NCI-H345 treated with DMSO at 0.1 percent for 48 hours (cell line): ENCODE measurements around the gene GFOD1.

Experiments
- DNase-seq: peaks from one replicate; lab custom pipeline; 2025; ENCODE audit not compliant: unreplicated experiment; lab: John Stamatoyannopoulos, UW

Gene GFOD1

DNA sequence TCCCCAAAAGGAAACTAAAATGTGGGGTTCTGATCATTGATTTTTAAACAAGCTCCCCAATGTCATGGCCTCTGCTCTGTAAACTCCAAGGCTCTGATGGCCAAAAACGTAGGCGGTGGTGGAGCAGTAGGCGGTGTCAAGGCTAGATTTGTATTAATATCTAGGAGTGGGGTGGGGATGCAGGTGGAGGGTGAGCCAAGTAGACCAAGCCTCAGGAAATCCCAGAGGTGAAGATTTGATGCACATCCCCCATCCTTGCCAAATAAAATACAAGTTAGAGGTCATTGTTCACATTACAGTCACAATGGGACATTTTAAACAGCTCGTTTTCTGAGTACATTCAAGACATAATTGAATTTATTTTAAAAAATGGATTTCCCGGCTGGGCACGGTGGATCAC, 128.1 kb downstream of the GFOD1 start:
- DNase-seq = no peak

DNA sequence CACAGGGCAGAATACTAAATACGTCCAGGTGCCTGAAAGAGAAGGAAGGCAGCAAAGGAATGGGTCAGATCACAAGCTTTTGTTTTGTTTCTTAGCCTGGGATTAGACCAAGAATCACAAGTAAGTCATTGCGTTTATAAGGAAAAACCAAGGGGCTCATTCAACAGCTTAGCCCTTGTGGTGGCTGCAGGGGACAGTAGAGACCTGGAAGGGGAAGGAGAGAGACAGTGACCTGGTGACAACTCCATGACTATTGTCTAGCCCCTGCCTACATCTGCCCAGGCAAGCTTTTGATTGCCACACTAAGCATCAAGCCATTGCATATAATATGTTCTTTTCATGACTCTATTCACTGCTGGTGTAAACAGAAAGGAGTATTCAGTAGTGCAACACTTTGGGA, 128.9 kb downstream of the GFOD1 start:
- DNase-seq = no peak

DNA sequence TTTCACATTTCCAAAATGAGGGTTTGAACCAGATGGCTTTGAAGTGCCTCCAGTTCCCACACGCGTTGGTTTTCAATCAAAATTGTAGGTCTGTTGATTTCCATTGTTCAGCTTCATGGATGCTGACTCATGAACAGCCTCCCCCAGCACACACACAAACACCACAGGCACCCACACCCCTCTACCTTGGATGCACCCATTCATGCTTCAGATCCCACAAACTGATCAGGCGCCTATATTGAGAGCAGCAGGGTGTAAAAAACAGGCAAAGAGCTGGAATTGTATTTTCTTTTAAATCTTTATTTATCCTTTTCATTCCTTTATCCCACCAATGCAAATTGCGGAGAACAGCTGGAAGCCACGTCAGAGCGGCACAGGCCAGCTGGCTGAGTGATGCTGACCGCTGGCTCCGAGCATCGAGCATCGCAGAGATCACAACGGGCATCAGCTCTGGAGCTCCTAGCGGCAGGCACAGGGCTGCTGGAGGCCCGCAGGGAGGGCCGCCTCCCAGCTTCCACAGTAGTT, 129.8 kb downstream of the GFOD1 start:
- DNase-seq = no peak

DNA sequence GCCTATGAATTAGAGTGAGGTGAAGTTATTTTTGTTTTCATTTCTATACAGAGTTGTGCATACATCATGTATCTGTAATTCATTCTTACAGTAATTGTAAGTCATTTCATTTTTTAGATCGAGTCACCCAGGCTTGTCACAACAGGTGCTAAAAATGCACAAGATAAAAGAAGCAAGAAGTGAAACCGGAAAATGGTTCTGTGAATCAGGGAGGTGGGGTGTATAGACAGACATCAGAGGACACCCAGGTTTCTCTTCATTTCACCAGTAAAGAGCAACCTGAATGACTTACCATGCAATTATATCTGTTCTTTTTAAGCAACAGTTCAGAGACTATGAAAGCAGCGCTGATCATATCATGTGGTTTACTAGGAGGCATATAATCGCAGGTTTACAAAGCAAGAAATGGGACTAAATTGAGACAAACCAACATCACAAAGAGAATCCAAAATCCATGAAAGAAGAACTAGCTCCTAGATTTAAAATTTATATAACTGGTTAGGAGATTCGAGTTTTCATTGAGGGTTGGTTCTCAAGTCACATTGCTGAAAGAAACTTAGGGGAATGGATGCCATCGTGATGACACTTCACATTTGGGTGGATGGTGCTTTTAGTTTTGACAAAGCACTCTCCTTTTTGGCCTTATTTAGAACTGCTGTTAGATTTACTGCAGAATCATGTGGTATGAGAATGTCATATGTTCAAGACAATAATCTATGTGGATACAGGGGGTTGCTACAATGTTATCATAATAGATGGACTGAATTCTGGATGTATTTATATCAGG, 131.2 kb downstream of the GFOD1 start:
- DNase-seq = no peak

DNA sequence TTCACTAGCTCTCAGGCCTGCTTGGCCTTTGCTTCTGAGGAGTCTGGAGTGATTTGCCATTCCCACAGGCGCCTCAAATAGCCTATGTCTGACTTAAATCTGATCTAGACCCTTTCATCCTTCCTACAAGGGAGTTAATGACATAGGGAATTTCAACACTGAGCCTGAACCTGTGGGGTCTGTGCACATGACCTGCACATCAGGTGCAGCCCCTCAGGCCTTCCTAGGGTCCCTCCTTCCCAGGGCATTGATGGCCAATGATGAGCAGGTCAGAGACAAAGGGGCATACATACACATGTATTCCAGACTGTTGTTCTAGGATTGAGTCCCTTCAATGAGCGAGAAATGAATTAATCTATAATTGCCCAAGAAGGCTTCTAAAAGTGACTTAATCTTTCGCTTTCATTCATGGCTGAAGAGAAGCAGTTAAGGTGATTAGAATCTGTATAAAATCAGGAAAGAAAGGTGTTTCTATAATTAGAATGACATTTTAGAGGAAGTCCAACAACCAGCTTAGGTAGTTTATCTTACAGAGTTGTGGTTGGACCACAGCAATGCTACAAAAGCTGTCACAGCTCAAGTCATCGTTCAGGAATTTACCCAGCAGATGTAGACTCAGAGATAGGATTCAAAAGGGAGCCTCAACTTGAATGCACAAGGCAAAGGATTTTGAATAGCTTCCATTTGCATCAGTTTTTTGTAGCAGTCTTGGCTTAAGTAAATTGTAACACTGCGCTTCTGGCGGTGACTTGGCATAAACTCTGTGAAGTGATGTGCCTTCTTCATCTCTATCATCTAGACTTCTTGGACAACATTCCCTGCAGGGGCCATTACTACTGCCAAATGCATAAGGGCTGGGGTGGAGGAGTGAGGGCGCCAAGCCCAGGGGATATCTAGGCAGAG, 132.1 kb downstream of the GFOD1 start:
- DNase-seq = no peak

DNA sequence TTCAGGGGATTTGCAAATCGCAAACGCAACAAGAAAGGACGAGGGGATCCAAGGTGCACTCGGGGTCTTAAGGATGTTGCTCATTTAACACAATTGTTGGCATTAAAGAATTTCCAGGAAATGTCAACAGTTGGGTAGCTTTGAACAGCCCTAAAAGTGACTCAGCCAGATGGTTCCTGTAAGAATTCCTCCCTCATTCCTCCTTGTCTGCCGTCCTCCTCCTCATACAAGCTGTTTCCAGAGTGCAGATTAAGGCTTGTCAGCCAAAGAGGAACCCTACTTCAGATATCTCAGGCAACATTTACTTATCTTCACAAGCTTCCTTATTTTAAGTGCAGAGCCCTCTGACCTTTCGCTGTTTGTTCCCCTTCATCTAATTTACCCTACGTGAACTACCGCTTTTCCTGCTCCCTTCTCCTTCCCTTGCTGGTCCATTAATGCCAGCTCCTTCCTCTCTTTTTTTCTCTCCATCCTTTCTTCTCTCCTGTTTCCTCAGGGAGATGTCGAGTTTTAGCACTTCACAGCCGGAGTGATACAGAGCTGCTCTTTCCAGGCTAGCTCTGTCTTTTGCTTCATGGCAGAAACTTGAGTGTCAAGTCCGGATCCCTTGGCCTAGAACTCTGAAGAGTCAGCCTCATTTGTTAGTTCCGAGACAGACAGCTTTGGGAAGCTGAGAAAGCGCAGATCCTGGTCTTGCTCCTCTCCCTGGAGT, 132.9 kb downstream of the GFOD1 start:
- no peak for DNase-seq

DNA sequence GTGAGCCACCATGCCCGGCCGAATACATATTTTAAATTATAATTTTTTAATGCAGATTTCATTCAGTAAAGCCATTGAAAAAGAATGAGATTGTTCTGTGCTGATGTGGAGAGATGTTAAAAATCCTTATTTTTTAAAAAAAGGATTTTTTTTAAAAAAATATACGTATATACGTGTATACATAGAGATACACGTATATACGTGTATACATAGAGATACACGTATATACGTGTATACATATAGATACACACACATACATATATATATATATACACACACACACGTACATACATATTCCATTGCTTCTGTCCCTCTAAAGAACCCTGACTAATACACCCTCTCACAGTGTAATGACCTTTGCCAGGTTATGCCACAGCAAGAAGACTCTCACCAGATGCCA, 135.2 kb downstream of the GFOD1 start:
- no peak for DNase-seq

DNA sequence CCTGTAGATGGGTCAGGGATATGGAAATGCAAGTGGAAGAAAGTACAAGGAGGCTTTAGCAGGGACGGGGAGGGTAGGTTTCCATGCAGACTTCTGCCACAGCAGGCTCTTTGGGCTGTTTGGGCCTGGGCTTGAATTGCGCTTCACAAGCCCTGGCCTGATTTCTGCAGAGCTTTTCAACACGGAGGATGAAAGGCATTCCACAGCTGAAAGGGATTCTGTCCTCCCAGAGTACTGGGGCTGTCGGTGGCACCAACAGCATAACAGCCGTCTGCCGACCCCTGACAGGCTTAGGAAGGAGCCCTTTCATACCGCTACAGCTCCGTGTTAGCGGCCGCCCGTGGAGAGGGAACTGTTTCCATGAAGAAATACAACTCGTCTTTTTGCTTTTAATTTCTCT, 136.1 kb downstream of the GFOD1 start:
- DNase-seq = no peak

DNA sequence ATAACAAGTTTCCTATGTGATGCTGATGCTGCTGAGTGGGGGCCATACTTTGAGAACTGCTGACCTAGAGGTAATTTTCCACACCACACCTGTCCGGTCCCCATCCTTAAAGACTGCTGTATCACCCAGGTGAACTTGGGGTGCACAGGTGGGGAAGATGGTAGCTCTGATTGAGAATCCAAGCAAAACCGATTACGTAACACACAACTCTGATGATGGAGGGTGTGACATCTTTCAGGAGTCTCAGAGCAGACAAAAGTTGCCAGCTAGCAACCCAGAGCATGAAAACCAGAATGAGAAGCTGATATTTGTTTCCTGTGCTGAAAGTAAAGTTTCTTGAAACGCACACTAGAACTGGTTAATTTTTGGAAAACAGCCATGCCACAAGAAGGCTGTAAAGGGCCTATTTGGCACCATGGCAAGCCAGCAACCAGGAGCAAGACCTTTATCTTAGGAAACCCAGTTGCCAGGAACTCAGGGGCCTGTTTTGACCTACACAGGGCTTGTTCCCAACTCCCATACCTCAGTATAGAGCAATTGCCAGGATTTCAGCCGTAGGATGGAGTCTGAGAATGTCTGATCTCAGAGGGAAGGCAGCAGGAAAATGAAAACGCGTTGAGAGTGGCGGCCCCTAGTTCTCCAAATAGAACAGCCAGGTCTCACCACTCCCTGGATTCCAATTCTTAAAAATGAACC, 137.4 kb downstream of the GFOD1 start:
- no peak for DNase-seq

DNA sequence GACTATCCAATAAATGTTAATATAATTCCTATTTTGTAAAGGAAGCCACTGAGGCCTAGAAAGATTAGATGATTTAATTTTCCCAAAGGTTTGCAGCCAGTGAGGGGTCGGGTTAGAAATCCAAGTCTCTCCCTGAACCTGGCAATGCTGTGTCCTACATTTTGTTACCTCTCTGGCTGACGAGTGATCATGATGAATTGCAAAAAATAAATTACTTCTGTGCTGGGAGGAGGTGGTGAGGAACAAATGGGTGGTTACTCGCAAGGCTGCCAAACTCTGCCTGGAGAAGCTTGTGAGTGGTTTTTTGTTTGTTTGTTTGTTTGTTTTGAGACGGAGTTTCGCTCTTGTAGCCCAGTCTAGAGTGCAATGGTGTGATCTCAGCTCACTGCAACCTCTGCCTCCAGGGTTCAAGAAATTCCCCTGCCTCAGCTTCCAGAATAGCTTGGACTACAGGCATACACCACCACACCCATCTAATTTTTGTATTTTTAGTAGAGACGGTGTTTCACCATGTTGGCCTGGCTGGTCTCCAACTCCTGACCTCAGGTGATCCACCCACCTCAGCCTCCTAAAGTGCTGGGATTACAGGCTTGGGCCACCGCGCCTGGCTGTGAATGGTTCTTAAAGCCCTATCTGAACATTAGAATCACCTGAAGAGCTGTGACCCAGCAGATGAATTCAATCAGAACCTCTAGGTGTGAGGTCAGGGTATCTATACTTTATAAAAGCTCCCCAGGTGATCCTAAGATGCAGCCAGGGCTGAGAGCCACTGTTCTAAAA, 138.9 kb downstream of the GFOD1 start:
- DNase-seq = no peak

DNA sequence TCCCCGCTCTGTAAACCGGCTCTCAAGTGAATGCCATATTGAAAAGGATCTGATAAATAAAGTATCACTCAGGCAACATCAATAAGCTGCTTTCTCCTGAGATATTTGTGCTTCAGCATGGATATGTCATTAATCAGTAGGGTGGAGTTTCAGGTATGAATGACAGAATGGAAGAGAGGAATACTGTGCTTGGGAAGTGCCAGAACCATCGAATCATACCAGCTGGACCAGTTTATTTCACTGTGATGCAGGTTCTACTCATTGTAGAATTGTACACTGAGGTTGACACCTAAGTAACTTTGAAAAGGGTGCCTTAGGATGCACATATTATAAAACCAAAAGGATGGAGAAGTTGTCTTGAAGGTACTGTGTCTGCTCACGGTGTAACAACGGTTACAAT, 141.2 kb downstream of the GFOD1 start:
- no peak for DNase-seq

DNA sequence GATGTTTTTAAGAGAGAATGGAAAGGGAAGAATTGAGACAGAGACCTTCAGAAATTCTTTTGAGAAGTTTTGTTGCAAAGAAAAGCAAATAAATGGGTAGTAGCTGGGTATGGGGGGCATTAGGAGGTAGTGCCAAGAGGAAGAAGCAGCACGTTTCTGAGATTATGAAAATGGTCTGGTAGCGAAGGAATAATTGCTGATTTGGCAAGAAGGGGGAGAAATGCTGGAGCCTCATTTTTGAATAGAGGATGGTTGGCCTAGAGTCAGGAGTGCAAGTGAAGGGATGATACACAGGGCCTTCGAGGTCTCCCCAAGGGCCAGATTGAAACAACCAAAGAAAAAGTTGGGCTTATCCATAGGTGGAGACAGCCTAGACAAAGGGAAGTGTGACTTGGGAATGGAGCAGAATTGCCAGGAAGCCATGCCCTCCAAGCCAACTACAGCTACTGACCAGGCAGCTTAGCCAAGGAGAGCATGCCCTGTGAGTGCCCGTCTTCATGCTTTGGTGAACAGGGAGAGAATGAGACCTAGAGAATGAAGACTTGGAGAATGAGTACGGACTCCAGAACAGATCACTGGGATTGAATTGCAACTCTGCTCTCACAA, 144.9 kb downstream of the GFOD1 start:
- no peak for DNase-seq

DNA sequence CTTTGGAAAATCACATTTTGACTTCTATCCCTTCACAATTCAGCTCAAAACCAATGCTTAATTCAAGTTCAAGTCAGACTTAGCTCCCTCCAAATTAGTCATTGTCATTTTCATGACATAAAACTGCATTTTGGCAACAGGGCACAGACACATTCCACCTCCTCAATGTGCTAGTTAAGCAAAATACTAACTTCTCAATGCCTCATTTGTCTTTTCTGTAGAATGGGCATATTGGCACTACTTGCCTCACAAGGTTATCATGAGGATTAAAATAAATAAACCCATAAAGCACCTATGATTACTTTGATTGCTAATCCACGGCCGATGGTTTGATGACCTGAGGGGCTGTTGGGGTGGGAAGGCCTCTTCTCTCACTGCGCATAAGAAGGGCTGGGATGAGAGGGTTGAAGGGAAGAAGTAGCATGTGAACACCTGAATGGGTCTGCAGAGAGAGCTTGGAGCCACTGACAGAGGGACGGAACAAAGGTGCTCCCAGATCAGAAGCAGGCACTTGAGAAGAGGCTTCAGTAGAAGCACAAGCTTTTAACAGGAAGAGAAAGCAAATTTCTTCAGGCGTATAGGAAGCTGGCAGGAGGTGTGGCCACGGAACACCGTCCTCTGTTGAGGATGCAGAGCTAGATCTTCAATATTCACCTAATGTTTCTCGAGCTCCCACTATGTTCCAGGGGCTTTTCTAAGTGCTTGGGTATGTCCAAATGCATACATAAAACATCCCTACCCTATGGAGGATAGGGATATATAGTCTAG, 147.4 kb downstream of the GFOD1 start:
- no peak for DNase-seq

DNA sequence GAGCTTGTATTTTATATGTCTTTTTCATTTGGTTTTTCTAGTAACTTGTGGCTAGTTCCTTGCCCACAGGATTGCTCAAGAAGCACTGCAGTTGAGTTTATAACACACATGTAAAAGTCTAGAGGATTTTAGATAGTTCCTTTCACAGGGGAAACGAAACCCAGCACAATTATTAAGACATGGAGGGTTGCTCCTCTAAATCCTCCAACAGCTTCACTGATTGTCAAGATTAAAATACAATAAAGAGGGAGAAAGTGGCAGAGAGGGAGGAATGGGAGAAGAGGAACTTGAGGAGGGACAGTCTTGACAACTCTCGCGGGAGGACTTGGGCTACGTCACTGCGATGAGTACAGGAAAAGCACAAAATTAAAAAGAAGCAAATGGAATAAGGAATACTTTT, 149.4 kb downstream of the GFOD1 start:
- DNase-seq = no peak

DNA sequence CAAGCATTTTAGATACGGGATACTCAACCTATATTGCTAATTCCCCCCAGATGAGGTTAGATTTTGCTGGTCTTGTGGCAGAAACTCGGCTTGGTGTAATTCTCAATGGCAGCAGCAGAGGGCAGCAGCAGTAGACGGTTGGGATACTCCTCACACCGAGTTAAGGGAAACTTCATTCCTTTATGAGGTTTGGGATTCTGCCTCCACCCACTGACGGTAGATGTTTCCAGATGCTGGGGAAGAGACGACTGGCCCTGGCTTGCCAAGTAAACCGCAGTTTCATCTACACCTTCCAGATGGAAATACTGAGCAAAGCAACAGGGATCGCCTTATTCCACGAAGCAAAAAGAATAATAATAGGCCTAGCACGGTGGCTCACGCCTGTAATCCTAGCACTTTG, 150.8 kb downstream of the GFOD1 start:
- DNase-seq = peak; percentile 12

DNA sequence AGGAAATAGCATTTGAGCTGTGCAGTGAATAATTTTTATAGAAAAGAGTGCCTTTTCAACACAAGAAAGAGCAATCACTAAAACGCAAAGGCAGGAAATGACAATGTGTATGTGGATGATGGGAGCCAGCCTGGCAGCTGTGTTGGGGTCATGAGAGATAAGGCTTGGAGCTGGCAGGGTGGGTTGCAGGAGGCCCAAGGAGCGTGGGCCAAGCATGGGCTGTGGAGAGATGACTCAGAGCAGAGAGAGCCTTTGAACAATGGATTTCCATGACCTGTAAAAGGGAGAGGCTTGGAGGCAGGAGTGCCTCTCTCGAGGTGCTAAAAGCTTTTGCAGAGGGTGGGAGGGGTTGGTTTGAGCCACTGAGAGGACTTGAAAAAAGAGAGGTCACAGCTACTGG, 152.4 kb downstream of the GFOD1 start:
- DNase-seq = no peak

DNA sequence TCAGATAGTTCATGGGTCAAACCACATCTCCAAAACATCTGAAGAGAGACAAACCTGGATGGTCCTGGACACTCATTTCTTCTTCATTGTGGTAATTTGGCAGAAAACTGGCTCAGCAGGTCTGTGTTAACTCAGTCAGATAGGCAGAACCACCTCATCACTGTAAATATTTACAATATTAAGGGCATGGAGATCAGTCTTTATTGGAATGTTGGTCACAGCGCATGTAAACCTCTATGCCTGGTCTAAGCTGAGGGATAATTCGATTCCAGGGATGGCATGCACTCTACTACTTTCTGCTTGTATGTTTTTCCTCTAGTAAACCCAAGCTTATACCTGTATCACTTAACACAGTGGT, 155.1 kb downstream of the GFOD1 start:
- no peak for DNase-seq

DNA sequence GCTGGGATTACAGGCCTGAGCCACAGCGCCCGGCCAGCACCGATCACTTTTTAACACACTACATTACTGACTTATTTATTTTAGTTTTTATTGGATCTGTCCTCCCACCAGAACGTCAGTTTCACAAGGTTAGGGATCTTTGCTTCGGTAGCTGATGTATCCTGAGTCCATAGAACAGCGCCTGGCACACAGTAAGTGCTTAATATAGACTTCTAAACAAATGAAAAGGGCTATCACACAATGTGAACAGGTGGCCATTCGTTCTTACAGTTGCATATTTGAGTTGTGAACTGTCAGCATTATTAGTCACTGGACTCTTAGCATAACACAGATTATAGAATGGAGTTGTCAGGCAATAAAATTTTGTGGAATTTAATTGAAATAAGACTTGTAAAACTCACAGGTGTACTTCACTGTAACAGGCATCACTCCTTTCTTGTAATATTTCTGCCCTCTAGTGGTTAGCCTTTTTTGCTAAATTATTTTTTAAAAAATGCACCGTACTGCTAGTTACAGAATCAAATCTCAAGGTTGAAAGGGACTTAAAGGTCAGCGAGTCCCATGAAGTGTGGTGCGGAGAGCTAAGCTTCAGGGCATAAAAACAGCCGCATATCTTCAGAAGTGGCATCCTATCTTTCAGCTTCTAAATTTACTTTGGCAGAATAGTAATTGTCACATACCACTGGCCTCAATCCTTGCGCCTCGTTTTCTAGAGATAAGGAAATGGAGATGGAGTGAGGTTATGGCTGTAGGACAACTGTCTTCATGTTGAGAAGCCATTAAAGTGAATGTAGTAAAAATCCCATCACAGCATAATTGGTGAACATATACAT, 155.7 kb downstream of the GFOD1 start:
- no peak for DNase-seq
